Ammon's horn (tissue), 1 donor: ENCODE data around the gene PTPN11.
A peak's percentile ranks its signal among the peaks of the same experiment; 100 is the strongest.
"Not testable (repeated sequence)": the region's sequence is repeated elsewhere in the genome, so short reads cannot be mapped to it uniquely, and the experiment has no call there.

Source experiments
- DNase-seq: peaks from one replicate; pipeline ENCODE4 v3.0.0-alpha.2; 2016; ENCODE audit warnings: low spot score

Gene PTPN11

DNA sequence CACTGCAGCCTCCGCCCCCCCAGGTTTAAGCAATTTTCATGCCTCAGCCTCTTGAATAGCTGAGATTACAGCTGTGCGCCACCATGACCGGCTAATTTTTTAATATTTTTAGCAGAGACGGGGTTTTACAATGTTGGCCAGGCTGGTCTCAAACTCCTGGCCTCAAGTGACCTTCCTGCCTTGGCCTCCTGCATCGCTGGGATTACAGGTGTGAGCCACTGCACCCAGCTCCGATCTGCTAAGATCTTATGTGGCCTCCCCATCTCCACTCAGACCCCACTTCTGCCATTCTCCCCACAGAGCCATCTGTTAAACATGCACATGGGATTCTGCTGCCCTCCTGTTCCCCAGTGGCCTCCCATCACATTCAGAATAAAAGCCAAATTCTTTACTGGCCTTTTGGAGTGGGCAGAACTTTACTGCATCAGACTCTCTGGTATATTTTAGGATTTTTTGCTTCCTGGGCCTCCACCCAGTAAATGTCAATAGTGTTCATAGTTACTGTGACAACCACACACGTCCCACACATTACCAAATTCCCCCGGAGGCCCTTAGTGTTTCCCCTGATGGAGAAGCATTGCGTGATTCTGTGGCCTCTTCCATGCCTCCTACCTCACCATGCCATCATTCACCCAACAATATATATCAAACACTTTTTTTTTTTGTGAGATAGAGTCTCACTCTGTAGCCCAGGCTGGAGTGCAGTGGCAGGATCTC is 96.3 kb downstream of the PTPN11 start:
- DNase-seq: peak; percentile 19

DNA sequence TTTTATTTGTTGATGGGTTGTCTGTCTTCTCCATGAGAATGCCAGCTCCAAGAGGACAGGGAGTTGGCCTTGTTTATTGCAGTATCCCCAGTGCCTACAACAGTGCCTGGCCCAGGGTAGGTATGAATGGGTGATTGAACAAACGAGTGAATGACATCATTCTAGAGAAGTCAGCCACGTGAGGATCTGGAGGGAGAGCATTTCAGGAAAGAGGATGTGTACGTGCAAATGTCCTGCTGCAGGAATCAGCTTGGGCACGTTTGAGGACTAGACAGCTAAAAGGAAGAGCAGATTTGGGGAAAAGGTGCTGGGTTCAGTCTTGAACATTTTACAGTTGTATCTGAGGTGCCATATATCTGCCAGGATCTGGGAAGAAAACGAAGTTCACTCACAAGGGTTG is 97.1 kb downstream of the PTPN11 start:
- DNase-seq: no peak

DNA sequence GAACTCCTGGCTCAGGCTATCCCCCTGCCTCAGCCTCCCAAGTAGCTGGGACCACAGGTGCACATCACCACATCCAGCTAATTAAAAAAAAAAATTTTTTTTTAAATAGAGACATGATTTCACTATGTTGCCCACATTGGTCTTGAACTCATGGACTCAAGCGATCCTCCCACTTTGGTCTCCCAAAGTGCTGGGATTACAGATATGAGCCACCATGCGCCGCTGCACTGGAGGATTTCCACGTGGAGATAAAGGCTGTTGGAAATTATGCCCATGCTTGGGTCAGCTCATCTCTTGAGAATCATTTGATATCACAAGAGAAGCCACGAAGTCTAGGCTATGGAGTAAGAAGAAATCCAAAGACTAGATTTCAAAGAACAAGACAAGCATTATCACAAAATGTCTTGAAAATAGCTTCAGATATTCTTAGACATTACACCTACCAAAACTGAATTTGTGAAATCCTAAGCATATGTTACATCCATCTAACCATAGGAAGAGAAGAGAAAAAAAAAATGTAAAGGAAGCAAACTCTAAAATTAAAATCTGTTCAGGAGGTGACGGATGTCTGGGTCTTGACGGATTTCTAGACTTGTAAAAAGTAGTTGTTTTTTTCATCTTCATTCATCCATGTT is 99.1 kb downstream of the PTPN11 start:
- no peak for DNase-seq

DNA sequence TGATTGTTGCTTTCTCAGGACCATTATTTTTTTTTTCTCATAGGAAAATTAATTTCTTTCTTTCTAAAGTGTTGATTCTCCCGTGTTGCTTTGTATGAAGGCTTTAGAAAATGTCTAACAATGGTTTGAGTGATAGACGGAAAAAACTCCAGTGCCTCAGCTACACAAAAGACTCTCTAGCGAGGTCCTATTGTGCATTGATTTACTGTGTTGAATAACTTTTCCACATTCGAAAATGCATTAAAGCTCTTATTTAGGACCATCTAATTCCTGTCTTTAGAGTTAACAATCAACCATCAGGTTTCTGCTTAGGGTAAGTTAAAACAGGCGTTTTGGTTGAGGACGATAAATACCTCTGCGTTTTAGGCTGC is 99.6 kb downstream of the PTPN11 start:
- DNase-seq: no peak

DNA sequence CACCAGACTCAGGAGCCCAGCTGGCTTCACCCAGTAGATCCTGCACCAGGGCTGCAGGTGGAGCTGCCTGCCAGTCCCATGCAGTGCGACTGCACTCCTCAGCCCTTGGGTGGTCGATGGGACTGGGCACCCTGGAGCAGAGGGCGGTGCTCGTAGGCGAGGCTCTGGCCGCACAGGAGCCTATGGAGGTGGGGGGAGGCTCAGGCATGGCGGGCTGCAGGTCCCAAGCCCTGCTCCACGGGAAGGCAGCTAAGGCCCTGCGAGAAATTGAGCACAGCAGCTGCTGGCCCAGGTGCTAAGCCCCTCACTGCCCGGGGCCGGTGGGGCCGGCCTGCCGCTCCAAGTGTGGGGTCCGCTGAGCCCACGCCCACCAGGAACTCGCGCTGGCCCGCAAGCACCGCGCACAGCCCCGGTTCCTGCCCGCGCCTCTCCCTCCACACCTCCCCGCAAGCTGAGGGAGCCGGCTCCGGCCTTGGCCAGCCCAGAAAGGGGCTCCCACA is 101.1 kb downstream of the PTPN11 start:
- DNase-seq: not testable (repeated sequence)

DNA sequence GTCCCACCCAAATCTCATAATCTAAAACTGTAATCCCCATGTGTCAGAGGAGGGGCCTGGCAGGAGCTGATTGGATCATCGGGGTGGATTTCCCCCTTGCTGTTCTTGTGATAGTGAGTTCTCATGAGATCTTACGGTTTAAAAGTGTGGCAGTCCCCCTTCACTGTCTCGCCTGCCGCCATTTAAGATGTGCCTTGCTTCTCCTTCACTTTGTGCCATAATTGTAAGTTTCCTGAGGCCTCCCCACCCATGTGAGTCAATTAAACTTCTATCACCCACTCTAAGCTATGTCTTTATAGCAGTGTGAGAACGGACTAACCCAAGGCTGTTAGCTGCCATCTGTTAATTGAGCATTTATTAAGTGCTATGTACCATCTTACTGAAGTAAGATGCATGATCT is 105.1 kb downstream of the PTPN11 start:
- DNase-seq: no peak

DNA sequence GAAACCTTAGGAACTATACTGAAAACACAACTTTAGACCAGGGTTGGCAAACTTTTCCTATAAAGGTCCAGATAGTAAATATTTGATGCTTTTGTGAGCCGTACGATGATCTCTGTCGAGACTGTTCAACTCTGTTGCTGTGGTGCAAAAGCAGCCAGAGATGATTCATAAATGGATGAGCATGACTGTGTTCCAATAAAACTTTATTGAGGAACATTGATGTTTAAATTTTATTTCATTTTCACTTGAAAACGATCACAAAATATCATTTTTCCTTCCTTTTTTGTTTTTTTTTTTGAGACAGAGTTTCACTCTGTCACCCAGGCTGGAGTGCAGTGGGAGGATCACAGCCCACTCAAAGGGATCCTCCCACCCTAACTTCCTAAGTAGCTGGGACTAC is 105.5 kb downstream of the PTPN11 start:
- no peak for DNase-seq

DNA sequence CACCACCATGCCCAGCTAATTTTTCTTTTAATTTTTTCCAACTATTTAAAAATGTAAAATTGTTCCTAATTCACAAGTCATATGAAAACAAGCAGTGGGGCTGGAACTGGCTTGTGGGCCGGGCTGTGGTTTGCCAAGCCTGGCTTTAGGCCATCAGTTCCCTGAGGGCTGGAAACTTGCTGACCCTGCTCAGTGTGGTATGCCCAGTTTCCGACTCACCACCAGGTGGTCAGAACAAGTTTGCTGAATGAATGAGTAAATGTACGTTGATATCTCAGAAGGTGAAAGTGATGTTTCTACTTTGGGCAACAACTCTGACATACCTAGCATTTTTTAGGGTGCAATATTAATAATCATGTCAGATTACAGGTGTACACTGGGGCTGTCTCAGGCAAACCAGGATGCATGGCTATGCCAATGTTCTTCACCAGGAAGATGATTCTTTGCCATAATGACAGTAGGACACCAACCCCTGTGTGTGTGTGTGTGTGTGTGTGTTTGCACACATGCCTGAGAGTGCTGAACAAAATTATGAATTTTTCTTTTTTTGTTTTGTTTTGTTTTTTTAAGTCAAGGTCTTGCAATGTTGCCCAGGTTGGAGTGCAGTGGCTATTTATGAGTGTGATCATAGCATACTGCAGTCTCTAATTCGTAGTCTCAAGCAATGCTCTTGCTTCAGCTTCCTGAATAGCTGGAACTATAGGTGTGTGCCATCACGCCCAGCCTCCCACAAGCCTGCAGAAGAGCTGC is 106.1 kb downstream of the PTPN11 start:
- DNase-seq: no peak

DNA sequence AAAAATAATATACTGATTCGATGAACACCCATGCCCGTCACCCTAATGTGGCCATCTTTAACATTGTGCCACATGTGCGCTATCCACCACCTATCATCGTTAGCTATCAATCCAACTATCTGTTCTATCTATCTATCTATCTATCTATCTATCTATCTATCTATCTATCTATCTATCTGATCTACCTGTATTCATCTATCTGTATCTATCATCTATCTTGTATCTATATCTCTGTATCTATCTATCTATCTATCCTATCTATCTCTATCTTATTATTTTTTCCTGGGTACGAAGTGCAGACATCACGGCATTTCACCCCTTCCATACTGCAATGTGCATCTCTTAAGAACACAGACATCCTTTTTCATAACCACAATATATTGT is 106.7 kb downstream of the PTPN11 start:
- DNase-seq: no peak

DNA sequence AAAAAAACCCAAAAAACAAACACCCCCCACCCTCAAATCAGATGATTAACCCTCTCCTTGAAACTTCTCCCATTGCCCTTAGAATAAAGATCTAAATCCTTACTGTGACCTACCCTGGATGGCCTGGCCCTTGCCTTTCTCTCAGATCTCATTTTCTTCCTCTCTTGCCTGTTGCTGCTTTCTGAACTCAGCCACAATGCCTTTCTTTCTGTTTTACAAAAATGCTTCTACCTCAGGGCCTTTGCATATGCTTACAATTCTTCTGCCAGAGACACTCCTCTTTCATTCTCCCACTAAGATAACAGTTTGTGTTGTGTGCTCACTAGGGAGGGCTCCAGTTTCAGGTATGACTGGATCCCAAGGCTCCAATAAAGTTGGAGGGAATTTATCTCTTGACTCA is 108.3 kb downstream of the PTPN11 start:
- no peak for DNase-seq

DNA sequence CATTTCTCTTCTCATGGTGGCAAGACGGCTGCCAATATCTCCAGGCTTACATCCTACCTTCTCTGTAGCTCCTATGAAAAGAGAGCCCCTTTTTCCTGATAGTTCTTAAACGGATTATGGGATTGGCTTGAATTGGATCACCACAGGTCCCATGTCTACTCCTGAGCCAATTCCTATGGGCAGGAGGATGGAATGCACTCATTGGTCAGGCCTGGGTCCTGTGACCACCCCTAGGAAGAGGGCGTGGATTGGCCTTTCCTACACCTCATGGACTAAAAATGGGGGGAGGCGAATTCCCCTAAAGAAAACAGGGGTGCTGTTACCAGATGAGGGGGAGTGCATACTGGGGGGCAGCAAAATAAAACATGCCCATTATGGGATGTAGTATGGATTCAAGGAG is 108.8 kb downstream of the PTPN11 start:
- no peak for DNase-seq

DNA sequence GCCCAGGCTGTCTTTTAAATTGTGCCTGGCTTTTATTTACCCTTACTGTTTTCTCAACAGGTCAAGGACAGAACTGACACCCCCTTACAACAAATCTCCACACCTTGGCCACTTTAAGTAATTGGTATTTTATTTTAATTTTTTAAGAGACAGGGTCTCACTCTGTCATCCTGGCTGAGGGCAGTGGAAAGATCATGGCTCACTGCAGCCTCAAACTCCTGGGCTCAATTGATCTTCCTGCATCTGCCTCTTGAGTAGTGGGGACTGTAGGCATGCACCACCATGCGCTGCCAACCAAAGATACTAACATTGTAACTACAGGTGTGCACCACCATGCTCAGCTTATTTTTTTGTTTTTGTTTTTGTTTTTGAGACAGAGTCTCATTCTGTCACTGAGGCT is 109.8 kb downstream of the PTPN11 start:
- no peak for DNase-seq

DNA sequence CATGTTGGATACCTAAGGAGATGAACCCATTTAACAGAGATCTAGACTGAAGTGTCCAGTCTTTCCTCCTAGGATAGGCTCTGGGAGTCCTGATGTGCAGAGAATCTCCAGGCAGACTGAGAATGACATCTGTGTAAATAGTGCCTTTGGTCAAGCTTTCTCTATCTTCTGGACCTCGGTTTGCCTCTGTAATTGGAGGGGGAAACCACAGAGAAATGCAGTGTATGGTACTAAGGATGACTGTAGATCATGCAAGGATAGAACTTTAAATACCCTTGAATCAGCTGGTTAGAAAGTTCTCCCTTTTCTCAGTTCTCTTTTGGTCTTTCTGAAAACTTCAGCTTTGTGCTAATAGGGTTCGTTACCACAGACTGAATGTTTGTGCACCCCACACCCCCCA is 112.2 kb downstream of the PTPN11 start:
- DNase-seq: no peak

DNA sequence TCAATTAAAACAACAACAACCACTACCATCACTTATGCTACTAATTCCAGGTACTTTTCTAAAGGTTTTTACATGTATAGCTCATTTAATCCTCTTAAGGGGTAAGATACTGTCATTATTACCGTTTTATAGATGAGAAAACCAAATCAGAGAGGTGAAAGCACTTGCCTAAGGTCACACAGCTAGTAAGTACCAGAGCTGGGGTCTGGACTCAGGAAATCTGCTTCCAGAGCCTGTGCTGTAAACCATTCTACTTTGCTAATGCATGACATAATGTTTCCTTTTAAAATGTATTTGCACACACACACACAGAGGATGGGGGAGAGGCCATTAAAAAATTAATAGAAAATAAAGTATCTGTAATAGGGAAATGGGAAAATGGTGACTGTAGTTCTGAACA is 113.4 kb downstream of the PTPN11 start:
- no peak for DNase-seq

DNA sequence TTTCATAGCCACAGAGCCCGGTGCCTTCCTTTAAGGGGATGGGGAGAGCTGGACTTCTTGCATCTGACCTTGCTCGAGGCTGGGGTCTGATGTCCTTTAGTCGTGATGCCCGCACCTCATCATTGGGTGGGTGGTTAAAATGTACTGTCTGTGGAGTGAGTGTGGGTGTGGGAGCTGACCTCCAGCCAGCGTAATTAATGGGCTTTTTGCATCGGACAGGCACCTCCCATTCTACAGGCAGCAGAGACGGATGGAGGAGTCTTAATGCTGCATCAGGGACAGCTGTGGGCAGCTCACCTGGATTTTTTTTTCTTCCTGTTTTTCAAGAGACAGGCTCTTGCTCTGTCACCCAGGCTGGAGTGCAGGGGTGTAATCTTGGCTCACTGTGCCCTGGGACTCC is 114.8 kb downstream of the PTPN11 start:
- no peak for DNase-seq

DNA sequence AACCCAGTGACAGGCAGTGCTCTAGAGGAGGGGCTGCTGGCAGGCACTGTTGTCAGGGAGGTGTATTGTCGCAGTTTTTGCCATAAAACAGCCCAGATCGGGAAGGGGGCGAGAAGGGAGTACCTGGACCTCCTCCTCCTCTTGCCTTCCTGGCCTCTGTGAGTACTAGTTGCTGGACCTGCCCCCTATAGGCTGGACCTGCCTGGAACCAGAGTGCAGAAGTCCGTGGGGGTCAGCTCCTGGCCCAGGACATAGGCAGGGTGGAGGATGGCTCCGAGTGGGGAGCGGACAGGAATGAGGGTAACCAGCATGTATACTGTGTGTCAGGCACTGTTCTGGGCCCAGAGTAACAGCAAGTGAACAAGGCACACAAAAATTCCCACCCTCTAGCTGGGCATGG is 116.3 kb downstream of the PTPN11 start:
- DNase-seq: no peak

DNA sequence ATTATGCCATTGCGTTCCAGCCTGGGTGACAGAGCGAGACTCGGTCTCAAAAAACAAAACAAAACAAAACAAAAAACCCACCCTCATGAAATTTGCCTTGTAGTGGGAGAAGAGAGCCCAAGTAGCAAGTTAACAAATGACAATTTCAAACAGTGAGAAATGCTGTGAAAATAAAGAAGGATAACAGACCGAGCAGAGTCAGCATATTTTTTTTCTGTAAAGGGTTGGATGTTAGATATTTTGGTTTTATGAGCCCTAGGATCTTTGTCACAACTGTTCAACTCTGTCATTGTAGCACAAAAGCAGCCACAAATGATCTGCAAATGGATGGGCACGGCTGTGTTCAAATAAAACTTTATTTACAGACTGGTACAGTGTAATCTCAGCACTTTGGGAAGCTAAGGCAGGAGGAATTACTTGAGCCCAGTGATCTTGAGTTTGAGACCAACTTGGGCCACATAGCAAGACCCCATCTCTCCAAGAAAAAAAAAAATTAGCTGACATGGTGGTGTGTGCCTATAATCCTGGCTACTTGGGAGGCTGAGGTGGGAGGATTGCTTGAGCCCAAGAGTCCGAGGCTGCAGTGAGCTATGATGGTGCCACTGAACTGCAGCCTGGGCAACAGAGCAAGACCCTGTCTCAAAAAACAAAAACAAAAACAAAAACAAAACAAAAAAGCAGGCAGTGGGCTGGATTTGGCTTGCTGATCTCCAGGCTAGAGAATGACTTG is 117.1 kb downstream of the PTPN11 start:
- DNase-seq: no peak

DNA sequence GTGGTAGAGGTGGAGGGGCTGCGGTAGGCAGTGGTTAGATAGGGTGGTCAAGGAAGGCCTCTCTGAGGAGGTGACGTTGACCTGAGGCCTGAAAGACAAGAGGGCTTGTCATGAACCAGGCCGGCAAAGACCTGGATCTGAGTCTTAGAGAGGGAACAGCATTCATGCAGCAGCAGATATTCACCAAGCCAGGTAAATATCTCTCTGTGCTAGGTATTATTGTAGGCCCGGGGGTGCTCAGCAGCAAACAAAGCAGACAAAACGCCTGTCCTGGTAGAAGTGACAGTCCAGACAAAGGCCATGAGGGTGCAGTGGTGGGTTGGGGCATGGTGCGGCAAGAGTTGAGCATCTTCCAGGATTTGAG is 117.6 kb downstream of the PTPN11 start:
- DNase-seq: no peak

DNA sequence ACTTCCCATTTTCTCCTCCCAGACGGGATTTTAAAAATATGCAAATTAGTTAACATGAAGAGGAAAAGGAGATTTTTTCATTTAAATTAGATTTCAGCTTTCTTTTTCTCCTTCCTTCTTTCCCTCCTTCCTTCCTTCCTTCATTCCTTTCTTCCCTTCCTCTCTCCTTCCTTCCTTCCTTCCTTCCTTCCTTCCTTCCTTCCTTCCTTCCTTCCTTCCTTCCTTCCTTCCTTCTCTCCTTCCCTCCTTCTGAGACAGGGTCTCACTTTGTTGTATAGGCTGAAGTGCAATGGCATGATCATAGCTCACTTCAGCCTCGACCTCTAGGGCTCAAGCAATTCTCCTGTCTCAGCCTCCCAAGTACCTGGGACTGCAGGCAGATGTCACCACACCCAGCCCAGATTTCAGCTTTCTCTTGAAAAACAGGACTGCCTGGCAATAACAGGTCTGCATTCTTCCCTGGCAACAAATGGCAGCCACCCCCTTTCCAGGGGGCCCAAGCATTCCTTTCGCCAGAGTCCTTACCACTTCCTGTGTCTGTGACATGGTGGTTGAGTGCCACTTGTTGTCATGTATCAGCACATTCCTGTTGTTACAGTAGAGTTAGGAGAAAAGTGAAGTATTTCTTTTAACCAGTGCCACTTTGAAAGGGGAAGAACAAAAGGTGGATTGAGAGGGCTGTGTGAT is 119.1 kb downstream of the PTPN11 start:
- no peak for DNase-seq

DNA sequence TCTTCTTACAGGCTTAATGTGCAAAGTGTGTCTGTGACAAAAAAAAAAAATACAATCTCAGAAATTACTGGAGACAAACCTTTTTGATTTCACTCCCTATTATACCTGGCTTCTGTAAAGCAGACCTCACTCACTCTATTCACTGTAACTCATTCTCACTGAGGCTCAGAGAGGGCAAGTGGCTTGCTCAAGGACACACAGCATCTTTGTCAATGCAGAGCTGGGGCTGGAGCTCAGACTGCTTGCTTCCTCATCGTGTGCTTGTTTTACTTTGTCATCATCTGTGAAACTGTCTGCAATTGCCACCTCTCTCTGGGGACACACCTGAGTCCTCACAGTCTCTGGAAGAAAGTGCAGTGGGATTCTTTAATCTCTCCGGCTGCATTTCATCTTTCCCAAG is 120.0 kb downstream of the PTPN11 start:
- no peak for DNase-seq

DNA sequence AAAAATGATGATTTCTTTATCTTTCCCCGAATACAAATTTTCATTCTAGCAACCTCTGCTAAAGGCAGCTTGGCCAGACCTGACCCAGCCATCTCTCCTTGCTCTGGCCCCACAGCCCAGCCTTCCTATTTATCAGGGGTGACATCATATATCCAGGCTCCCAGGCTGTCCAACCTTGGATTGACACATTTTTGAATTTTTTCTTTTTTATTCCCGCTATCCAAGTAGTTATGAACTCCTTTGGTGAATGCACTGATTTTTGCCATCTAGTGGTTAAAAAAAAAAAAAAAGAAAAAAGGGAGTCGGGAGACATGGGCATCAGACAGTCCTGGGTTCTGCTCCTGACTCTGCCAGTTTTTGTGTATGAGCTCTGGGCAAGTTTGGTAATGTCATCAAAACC is 120.5 kb downstream of the PTPN11 start:
- DNase-seq: no peak

DNA sequence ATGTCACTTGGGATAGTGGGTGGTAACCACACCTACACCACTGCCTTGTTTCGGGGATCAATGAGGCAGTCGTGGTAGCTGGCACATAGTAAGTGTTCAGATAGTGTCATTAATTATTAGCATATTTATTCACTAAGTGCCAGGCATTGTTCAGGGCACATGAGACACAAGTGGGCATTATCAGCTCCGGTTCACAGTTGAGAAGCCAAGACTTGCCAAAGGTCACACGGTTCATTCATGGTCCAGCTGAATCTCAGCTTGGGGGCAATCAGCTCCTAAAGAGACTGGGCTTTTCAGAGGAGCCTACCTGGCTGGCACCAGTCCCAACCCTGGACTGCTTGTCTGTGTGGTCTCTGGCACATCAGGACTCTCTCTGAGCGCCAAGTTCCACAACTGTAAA is 121.3 kb downstream of the PTPN11 start:
- no peak for DNase-seq
